Panc1 (cell line): Measurements from ENCODE around the gene PCBD1. TPM values are rescaled to one million over a fixed set of nuclear protein-coding genes. Genes with fewer than 3 reads are reported as not detected.

Experiments
- ATAC-seq: fragments of 200-7000 bp; cut with Tn5 transposase; 2 replicates; pipeline ENCODE4 v1.9.1; 2020; ENCODE audit warnings: mild to moderate bottlenecking, moderate library complexity
- BruUV-seq: library from RNA; stranded (reverse); fragments of 400-500 nt; replicated peaks from 2 replicates; lab custom pipeline; 2021; lab: Mats Ljungman, UMichigan
- CTCF ChIA-PET: fragments of 300-600 bp; sonication (Branson Sonifier 250); formaldehyde crosslinking; loops from one replicate; lab custom pipeline; 2022; ENCODE audit warnings: antibody characterized with exemption; lab: Charles Lee
- POLR2A ChIA-PET: fragments of 300-600 bp; sonication (Branson Sonifier 250); formaldehyde crosslinking; loops from one replicate; lab custom pipeline; 2022; ENCODE audit warnings: antibody characterized with exemption; lab: Charles Lee
- DNase-seq: peaks from one replicate; pipeline ENCODE4 v3.0.0-alpha.2; 2010; ENCODE audit warnings: low read depth, low spot score
- H3K27ac ChIP-seq: 2 replicates; pipeline ENCODE4 v1.5.1; 2011; ENCODE audit warnings: mild to moderate bottlenecking, low read length, inconsistent platforms
- H3K27me3 ChIP-seq: fragments of 200-500 bp; sonication (Bioruptor generic); 2 replicates; pipeline ENCODE4 v1.6.0; 2014; ENCODE audit warnings: low read length, inconsistent platforms; ENCODE audit not compliant: control insufficient read depth, insufficient read depth
- H3K36me3 ChIP-seq: fragments of 200-500 bp; sonication (Bioruptor generic); 2 replicates; pipeline ENCODE4 v1.5.1; 2014; ENCODE audit warnings: inconsistent platforms, mild to moderate bottlenecking, low read length, moderate library complexity; ENCODE audit not compliant: control insufficient read depth, insufficient read depth
- H3K4me1 ChIP-seq: 2 replicates; pipeline ENCODE4 v1.5.1; 2011; ENCODE audit warnings: inconsistent platforms, mild to moderate bottlenecking, low read length, moderate library complexity; ENCODE audit not compliant: control insufficient read depth, insufficient read depth
- H3K4me3 ChIP-seq, 2 experiments: 2 replicates each; pipeline ENCODE4 v1.5.1; 2011 to 2012; ENCODE audit warnings: low read depth in 2 of 2, low read length in 2 of 2, mild to moderate bottlenecking in 2 of 2, inconsistent platforms in 1 of 2, moderate library complexity in 1 of 2
- H3K9me3 ChIP-seq: fragments of 200-500 bp; sonication (Bioruptor generic); 2 replicates; pipeline ENCODE4 v1.5.1; 2014; ENCODE audit warnings: low read depth, mild to moderate bottlenecking, inconsistent platforms, low read length, moderate library complexity; ENCODE audit not compliant: control insufficient read depth, insufficient read depth
- CTCF ChIP-seq: fragments of 450-650 bp; IDR thresholded peaks from 2 replicates; pipeline ENCODE4 v1.5.1; 2017; ENCODE audit warnings: mild to moderate bottlenecking
- POLR2AphosphoS5 ChIP-seq: IDR thresholded peaks from 2 replicates; pipeline ENCODE4 v1.6.1; 2012; ENCODE audit warnings: mild to moderate bottlenecking, low read depth, low read length, moderate library complexity
- REST ChIP-seq, 2 experiments: IDR thresholded peaks; 2 replicates each; pipeline ENCODE4 v1.6.1; 2011 to 2012; ENCODE audit warnings: low read depth in 2 of 2, control low read depth in 1 of 2, low read length in 1 of 2, mild to moderate bottlenecking in 1 of 2, moderate library complexity in 1 of 2; ENCODE audit not compliant: insufficient read depth in 1 of 2
- SIN3A ChIP-seq: IDR thresholded peaks from 2 replicates; pipeline ENCODE4 v1.6.1; 2012; ENCODE audit warnings: low read depth, mild to moderate bottlenecking, low read length, moderate library complexity, borderline replicate concordance; ENCODE audit not compliant: insufficient read depth
- TCF7L2 ChIP-seq: IDR thresholded peaks from 2 replicates; pipeline ENCODE4 v1.6.1; 2011; ENCODE audit warnings: mild to moderate bottlenecking, low read depth, low read length, inconsistent platforms
- in situ Hi-C: cut with HindIII; loops from 2 replicates; pipeline ENCODE4 v1.10.0; 2016; ENCODE audit warnings: low sequenced_read_pairs, low pct_unique_long_range_greater_than_20kb
- intact Hi-C: fragments of 100-400 bp; cut with micrococcal nuclease; formaldehyde crosslinking; loops from one replicate; pipeline ENCODE4 v1.10.0; 2022; ENCODE audit not compliant: unreplicated experiment
- total RNA-seq: library from RNA; stranded (reverse); gene quantifications from one replicate; pipeline ENCODE4 v1.2.1, GENCODE V29; 2021; ENCODE audit not compliant: unreplicated experiment

PCBD1 gene
- total RNA-seq, 1 experiment from 2014 or later, result 122 TPM

- no peak overlapping the region for H3K4me3 ChIP-seq
- H3K27ac ChIP-seq, result no peak overlapping the region
- ATAC-seq (no peak), DNase-seq (no peak)
- H3K36me3 ChIP-seq, result no peaks in the 10 kb centered on the region
- in situ Hi-C loops, result no loop called here
- BruUV-seq, result no TSS peak
- TF ChIP-seq REST (IDR thresholded peaks at IDR 0.05; ENCODE audit: insufficient read depth in 1 of 2, low read depth in 2 of 2, low read length in 1 of 2) (no peak), CTCF (no peak), SIN3A (no peak), TCF7L2 (no peak), POLR2AphosphoS5 (no peak)
- ChIA-PET POLR2A (no interaction called here), CTCF (interaction anchor here (0.7 kb wide), 1 partner anchor 16 kb away, joined by 3 read pairs; no protein-coding TSS in a partner anchor)
- no peaks in the 10 kb centered on the region for H3K4me1 ChIP-seq
- H3K27me3 ChIP-seq, result peaks cover 2% of the 10 kb centered on the region; the same call in 1 of the 2 replicates
- no peaks in the 10 kb centered on the region for H3K9me3 ChIP-seq
- intact Hi-C loops, result no loop called here
Measured at GRCh38 chr10:70909326-70909935, 21.1 kb upstream of the PCBD1 start.

- in situ Hi-C loops (no loop called here), intact Hi-C loops (no loop called here)
- Histone ChIP-seq H3K27me3 (no peaks in the 10 kb centered on the region), H3K4me3 (no peak overlapping the region), H3K9me3 (no peaks in the 10 kb centered on the region), H3K4me1 (no peaks in the 10 kb centered on the region), H3K36me3 (no peaks in the 10 kb centered on the region), H3K27ac (no peak overlapping the region)
- no TSS peak for BruUV-seq
- CTCF ChIA-PET, result interaction anchor here (0.7 kb wide), 1 partner anchor 16 kb away, joined by 3 read pairs; no protein-coding TSS in a partner anchor
- TF ChIP-seq CTCF, result no peak
- no peak for TF ChIP-seq POLR2AphosphoS5
- TF ChIP-seq SIN3A, result no peak
- TF ChIP-seq REST (IDR thresholded peaks at IDR 0.05; ENCODE audit: insufficient read depth in 1 of 2, low read depth in 2 of 2, low read length in 1 of 2), result no peak
- no peak for TF ChIP-seq TCF7L2
- ATAC-seq (no peak), DNase-seq (no peak)
- POLR2A ChIA-PET, result no interaction called here
Measured at GRCh38 chr10:70908406-70909296, 20.3 kb upstream of the PCBD1 start.
